HG03457 (cell line): ENCODE measurements around the gene RARRES1.

Experiments
- ATAC-seq: cut with Tn5 transposase; IDR thresholded peaks from one replicate; pipeline ENCODE4 v1.9.1; 2021; ENCODE audit warnings: moderate number of reproducible peaks; ENCODE audit not compliant: unreplicated experiment

Gene RARRES1, protein sequence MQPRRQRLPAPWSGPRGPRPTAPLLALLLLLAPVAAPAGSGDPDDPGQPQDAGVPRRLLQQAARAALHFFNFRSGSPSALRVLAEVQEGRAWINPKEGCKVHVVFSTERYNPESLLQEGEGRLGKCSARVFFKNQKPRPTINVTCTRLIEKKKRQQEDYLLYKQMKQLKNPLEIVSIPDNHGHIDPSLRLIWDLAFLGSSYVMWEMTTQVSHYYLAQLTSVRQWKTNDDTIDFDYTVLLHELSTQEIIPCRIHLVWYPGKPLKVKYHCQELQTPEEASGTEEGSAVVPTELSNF

DNA sequence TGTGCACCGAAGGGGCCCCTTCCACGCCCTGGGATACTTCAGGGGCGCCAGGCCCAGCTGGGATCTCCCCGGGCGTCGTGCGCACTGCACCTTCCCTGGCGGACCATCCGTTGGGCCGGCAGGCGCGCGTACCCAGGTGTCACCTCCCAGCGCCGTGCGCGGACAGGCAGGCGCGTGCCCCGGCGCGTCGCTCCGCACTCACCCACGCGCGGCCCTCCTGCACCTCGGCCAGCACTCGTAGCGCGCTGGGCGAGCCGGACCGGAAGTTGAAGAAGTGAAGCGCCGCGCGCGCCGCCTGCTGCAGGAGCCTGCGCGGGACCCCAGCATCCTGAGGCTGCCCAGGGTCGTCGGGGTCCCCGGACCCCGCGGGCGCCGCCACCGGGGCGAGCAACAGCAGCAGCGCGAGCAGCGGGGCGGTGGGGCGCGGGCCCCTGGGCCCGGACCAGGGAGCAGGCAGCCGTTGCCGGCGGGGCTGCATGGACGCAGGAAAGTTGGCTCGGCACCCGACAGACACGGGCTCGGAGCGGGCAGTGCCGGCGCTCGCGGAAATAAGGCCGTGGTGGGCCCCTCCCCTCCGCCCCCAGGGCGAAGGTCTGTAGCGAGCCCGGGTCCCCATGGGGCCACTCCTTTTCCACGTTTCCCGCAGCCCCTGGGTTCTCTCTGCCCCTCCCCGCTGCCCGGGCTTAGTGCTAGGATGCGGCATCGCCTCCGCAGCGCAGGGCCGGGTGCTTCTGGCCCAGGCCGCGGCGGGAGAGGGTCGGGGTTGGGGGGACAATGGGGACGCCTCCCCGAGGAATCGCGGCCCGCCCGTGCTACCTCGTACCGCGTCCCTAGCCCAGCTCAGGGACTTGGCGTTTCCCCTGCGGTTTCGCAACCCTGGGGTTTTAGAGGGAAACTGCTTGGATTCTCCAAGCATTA, at the start of gene RARRES1:
Gene RARRES1 (minus strand): TSS at position 520 of the 918 bp plus-strand sequence. CDS start 42 bp downstream, at position 478.
- ATAC-seq, result peak; percentile 77

DNA sequence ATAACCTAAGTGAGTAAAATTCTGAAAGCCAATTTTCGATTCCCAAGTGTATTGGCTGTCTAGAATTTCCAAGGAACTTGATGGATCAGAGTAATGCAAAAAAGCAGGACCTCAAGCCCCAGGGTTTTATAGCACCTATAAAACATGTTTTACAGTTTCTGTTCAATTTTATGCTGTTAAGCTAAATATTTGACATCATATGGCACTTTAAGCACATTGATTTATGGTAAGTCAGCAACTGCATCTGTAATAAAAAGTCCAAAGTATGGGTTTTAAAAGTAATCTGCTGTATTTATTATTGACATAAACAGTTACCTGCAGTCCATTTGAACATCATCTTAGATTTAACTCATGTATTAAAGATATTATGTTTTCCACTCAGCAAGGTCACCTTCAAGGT, 49.6 kb upstream of the RARRES1 start:
- ATAC-seq, result no peak

DNA sequence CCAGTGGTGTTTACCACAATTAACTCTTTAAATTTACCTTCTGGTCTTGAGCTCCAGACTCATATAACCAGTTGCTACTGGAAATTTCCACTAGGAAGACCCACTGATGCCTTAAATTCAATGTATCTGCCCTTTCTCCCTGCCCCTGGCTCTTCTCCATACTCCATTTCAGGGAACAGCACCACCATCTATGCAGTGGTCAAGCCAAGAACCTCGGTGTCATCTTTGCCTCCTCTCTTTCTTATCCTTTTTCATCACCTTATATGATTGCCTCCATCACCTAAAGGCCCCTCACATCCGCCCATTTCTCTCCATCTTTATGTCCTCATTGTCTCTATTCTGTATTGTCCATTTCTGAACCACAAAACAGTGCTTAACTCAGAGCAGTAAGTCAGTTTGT, 48.9 kb upstream of the RARRES1 start:
- ATAC-seq, result no peak

DNA sequence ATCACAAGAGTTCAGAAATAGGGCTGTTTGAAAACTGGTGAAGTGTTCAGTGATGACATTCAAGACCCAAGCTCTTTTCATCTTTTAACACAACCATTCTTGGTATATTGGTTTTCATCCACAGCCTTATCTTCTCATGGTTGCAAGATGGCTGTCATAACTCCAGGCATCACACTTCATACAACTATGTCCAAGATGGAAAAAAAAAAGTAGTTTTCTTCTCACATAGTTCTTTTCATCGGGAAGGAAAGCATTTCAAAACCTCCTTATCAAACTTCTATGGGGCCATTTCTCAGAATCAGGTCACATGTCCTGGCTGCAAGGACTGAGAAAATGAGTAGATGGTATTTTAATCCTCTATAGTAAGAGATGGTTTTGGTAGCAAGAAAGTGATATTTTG, 48.5 kb upstream of the RARRES1 start:
- no peak for ATAC-seq

DNA sequence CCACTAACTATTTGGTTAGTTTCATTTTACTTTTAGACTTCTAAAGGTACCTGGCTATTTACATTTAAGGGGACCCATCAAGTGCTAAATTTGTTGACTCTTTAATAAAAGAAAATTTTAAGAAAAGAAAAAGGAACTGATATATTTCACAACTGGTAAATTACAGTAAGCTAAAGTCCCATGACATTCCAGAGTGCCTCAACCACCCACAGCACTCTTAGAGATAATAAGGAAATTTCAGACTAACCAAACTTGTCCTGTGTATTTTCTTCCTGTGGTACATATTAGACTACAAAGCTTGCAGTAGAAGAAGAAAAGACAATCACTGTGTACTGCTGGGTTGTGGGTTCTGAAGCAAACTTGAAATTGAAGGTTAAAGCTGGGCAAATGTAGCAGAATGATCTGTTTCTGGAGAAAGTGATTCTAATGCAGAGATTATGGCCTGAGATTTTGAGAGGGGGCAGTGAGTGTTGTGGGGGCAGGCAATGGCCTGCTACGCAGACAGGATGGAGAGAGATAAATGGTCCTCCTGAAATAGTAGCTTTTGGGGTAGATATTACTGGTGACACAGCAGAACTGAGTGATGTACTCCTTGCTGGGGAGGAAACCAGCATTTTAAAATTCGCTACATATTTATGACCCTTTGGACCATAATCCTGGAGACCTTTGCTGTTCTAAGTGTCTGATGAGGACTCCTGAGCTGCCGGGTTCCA, 45.1 kb upstream of the RARRES1 start:
- no peak for ATAC-seq

DNA sequence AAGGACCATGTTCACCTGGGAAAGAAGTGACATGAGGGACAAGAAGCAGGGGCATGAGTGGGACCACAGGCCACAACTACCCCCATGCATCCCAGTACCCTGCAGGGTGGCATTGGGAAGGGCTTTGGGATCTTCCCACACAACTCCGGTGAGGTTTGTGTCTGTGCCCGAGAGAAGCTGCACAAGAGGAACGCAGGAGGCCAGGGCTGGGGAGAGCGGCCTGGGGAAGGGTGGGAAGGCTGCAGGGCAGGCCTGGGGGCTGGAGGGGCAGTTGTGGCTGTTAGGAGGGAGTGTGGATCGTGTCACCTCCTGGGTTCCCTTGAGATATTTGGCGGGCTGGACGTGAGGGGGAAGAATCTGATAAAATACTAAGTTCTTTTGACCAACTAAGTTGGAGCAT, 44.3 kb upstream of the RARRES1 start:
- no peak for ATAC-seq

DNA sequence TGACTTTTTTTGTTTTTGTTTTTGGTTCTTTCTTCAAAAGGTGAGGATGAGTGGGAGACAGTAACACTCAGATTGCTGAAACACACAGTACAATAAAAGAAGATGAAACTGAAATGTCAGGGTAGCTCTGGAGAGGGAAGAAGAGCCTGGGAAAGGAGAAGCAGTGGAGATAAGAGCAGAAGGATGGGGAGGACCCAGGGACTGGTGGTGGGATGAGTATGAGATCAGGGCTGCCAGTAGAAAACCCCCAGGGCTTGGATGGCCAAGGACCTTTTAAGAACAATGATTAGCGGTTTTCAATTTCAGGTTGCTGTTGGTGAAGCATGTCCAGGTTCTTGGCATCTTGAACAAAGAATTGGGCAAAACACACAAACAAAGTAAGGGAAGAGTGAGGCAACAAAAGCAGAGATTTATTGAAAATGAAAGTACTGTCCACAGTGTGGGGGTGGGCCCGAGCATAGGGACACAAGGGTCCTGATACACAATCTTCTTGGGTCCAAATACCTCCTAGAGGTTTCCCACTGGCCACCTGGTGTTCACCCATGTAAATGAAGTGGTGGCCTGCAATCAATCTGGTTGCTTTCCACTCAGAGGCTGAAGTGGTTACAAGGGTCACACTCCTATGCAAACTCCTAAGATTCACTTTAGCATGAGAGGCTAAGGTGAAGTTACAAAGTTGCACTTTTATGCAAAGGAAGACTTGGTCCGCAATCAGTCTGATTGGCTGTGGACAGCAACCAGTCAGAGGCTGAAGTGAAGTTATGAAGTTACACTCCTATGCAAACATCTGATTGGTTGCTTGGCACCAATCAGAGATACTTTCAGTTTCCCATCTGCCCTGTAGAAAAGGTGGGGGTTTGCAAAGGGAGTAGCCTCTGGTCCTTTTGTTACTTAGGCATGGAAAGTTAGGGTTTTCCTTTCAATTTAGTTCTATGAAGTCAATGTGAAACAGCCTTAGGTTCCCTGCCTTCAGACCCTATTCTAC, 43.5 kb upstream of the RARRES1 start:
- ATAC-seq, result no peak

DNA sequence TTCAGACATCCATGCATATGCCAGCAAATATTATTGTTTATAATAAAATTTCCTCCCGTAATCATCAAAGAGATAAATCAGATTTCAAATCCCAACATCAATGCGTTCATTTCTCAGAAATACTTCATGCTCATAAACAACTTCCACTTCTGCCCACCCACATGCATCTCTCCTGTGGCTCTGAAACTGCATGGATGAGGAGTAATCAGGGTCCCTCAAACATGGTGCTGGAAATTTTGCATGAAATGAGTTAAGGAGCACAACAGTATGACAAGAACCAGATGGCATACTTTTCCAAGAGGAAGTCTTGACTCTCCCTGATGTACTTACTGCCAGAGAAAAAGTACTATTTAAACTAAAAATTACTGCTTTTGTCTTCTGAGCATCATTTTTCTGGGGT, 42.7 kb upstream of the RARRES1 start:
- ATAC-seq, result no peak

DNA sequence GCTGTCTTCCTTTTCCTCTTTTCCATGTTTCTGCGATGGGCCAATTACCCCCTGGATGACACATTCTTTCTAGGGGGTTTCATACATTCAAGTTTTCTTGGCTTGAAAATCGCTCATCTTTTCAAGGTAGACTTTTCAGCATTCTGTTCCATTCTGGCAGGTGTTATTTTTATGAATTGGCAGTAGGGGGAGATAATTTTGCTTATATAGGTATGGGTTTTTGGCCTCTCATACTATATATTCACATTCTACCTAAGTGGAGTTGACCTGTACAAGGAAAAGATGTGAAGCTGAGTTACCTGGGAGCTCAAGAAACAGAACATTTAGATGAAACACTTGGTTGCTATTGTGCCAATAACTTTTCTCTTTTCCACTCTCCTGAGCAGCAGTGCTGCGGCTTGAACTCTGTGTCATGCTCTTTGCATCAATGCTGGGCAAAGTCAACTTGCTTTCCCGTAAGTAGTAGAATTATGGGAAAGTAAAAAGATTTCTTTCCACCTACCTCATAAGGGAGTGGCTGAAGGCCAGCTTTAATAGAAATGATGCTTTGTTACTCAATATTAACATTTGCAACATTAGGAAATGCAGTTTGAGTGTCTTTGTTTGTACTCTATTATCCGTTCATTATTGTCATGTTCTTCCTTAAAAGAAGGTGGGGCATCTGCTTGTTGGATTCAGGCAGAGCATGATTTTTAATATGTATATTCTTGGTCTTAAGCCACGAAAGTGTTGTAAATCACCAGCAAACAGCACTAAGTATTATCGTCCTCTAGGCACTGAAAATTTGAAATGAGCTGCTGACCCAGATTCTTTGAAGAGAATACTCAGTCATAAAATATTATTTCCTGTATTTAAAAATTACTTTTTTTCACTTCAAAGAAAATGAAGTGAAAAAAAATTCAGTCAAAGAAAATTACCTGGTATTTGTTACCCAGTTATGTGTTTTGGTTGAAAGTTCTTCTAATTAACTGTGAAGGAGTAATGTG, 41.9 kb upstream of the RARRES1 start:
- ATAC-seq, result no peak

DNA sequence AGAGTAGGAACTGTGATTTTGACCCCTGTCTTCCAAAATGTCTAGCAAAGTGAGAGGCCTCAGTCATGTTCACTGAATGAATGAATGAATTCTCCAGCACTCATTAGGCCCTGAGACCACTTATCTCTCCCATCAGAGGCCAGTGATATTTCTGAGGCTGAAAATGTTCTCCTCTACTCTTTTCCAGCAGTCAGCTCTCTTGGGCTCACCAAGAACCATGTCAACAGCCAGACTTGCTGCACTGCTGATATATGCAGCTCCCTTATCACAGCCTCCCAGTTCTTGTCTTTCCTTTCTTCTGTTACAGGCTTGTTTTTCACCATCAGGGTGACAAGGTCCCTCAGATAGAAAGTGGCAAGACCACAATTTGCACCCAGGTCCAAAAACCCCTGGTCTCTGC, 40.9 kb upstream of the RARRES1 start:
- no peak for ATAC-seq

DNA sequence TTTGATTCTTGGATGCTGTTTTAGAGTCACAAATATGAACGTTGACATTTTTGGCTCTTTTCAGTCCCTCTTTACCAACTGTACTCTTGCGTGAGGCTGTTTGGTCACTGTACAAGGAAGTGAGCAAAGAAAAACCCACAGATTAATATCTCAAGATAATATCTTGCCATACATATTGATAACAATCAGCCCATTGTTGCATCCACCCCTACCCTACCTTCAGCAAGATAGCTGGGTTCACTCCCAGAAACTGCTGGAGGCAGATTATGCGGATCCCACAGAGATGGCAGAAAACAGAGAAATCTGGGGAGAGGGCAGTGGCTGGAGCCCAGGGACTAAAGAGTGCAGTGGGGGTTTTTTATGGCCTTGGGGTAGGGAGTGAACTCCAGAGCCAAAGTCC, 39.7 kb upstream of the RARRES1 start:
- ATAC-seq, result no peak

DNA sequence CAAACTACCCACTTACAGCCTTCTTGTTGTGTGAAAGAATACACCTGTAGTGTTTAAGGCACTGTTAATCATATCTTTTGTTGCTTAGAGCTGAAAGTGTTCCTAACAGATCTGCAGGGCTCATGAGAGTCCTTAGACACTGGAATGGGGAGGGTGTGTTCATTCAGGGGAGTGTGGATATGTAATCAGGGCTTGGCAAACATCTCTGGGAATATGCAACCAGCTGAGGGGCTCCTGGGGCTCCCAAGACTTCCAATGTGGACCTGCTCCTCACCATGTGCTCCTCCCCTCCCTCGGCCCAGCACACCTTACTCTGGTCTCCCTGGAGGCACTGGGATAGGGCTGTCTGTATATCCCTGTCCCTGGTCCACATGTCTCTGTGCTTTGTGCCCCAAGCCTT, 39.3 kb upstream of the RARRES1 start:
- ATAC-seq, result no peak

DNA sequence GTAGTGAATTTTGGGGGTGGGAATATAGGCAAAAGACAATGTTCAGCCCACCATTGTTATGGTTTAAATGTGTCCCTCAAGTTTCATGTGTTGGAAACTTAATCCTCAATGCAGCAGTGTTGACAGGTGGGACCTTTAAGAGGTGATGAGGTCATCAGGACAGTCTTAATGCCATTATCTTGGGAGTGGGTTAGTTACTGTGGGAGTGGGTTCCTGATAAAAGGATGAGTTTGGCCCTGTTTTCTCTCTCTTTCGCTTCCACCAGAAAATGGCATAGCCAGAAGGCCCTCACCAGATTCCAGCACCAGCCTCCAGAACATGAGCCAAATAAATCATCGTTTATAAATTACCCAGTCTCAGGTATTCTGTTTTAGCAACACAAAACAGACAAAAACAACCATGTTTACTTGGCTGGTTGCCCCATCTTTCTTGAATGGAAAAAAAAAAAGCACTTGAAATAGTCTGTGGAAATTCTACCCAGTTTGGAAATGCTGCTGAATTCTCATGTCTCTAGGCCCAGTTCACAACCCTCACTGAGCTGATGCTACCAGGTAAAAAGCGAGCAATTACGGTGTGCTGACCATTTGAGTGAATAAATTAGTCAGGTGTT, 38.6 kb upstream of the RARRES1 start:
- no peak for ATAC-seq

DNA sequence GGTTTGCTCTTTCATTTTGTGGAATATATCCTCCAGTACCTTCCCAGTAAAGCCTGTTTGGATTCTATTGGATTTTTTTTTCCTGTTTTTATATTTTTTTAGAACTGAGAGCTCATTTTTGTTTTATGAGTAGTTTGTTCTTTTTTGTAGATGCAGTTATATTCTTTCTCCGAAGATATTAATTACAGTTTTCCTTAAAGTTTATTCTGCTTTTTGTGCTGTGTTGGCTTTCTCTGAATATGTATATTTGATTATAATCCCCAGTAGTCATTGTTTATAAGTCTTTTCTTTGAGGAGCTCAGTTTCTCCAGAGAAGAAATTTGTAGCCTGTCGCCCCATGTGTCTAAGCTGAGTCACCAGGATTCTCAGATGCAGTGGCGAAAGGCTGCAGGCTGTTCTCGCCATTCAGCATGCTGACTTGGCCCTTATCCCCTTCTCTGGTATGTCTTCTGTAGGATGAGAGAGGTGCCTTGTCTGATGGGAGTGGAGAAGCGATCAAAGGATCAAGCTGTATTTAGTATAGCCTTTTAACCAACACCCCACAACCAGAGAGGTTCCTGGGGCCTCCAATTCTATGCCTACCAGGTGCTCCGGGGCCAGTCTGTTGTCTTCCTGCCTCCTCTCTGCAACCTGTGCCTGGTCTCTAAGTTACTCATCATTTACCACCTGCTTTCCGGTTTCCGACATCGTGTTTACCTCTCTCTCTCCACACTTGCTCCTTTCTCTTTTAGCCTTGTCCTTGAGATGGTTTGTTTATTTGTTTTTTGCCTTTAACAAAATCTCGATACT, 37.9 kb upstream of the RARRES1 start:
- ATAC-seq, result no peak

DNA sequence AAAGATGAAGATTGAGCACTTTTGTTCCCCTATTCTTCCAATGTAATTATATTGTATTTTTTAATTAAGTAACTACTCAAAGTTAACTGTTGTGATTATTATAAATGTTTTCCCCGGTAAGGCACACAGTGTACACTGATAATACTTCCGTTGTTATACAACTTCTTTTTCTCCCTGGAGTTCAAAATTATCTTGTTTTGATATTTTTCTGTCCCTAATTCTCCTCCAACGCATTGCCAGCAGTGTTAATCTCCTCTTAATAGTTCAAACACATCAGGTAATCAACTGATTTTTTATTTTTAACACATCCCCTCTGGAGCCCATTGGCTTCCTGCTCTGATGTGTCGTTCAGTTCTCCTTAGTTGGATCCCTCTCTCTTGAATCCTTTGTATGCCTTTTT, 37.3 kb upstream of the RARRES1 start:
- no peak for ATAC-seq

DNA sequence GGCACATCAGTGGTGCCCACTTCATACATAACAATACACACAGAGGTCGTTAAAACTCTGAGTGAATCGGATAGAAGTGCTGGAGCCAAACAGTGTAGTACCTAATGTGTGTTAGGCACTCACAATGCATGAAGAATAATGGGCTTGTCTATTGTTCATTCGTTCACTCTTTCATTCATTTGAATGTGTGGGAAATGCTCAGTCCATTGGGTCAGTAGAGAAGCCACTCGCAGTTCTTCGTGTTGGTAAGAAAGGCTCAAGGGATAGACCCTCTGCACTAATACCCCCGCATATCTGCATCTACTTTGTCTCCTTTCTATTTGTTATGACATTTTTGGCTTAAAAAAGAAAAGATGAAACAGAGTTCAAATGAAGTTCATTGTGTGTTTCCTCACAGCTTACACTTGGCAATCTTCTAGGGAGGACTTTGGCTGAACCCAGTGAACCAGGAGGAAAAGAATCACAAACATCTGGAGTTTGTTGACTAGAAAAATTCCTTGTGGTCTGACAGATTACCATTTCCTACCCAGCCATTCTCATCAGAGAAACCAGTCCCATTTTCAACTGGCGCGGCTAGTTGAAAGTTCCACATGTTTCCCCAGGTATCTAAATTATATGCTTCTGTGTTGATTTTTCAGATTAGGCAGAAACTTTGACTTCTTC, 36.8 kb upstream of the RARRES1 start:
- no peak for ATAC-seq

DNA sequence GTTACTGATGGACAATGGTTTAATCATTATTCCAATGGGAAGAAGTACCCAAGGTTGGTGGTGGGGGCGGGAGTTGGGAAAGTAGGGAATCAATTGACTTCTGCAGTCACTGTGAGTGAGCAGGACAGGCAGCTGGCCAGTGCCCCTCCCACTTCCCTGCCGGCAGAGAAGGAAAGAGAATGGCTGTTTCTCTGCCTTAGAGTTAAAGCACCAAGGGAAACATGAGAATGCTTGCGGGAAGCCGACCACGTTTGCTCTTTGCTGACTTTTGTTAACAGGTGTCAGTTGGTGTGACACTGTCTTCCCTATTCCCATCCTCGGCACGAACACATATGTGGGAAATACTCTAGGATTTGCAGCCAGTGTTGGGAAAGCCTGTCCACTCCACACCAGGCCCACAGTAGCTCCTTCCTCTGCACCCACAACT, 36.1 kb upstream of the RARRES1 start:
- ATAC-seq, result no peak
